H9 (cell line): Measurements from ENCODE around the gene SACM1L. TPM values are rescaled to one million over a fixed set of nuclear protein-coding genes. Genes with fewer than 3 reads are reported as not detected.

Source experiments
- DNase-seq: peaks from one replicate; pipeline ENCODE4 v3.0.0-alpha.2; 2017
- H2AFZ ChIP-seq: one replicate; pipeline ENCODE4 v1.6.1; 2013; ENCODE audit warnings: mild to moderate bottlenecking, low read length, control low read depth, moderate library complexity
- H2AK5ac ChIP-seq: 2 replicates; pipeline ENCODE4 v1.6.1; 2013; ENCODE audit warnings: low read length, control low read depth, mixed read lengths; ENCODE audit not compliant: insufficient read length
- H2BK120ac ChIP-seq: one replicate; pipeline ENCODE4 v1.6.1; 2013; ENCODE audit warnings: low read depth, mild to moderate bottlenecking, low read length, control low read depth, inconsistent platforms; ENCODE audit not compliant: poor library complexity, severe bottlenecking
- H2BK12ac ChIP-seq: 2 replicates; pipeline ENCODE4 v1.6.1; 2013; ENCODE audit warnings: low read length, control low read depth, mixed read lengths, low read depth; ENCODE audit not compliant: insufficient read length
- H2BK15ac ChIP-seq: 2 replicates; pipeline ENCODE4 v1.6.1; 2013; ENCODE audit warnings: low read depth, low read length, control low read depth
- H2BK20ac ChIP-seq: one replicate; pipeline ENCODE4 v1.6.1; 2013; ENCODE audit warnings: low read depth, mild to moderate bottlenecking, low read length, control low read depth, inconsistent platforms; ENCODE audit not compliant: poor library complexity, severe bottlenecking
- H2BK5ac ChIP-seq: 2 replicates; pipeline ENCODE4 v1.6.1; 2013; ENCODE audit warnings: low read length, control low read depth, mixed read lengths; ENCODE audit not compliant: insufficient read length
- H3K14ac ChIP-seq: 2 replicates; pipeline ENCODE4 v1.6.1; 2013; ENCODE audit warnings: low read length, control low read depth; ENCODE audit not compliant: insufficient read depth
- H3K18ac ChIP-seq: 2 replicates; pipeline ENCODE4 v1.6.1; 2013; ENCODE audit warnings: low read depth, mild to moderate bottlenecking, mixed read lengths, low read length, control low read depth; ENCODE audit not compliant: insufficient read length
- H3K23ac ChIP-seq: 2 replicates; pipeline ENCODE4 v1.6.1; 2013; ENCODE audit warnings: low read length, control low read depth, mixed read lengths, low read depth; ENCODE audit not compliant: insufficient read length
- H3K23me2 ChIP-seq: 2 replicates; pipeline ENCODE4 v1.6.1; 2013; ENCODE audit warnings: low read depth, mild to moderate bottlenecking, mixed read lengths, low read length, control low read depth; ENCODE audit not compliant: insufficient read length, poor library complexity, severe bottlenecking
- H3K27ac ChIP-seq: 2 replicates; pipeline ENCODE4 v1.5.1; 2013; ENCODE audit warnings: low read length, control low read depth, mixed read lengths, low read depth; ENCODE audit not compliant: insufficient read length
- H3K27me3 ChIP-seq: 2 replicates; pipeline ENCODE4 v1.6.1; 2013; ENCODE audit warnings: low read length, control low read depth, inconsistent platforms; ENCODE audit not compliant: insufficient read depth
- H3K4ac ChIP-seq: 2 replicates; pipeline ENCODE4 v1.6.1; 2013; ENCODE audit warnings: low read depth, mild to moderate bottlenecking, control low read depth, inconsistent platforms, low read length, moderate library complexity
- H3K4me1 ChIP-seq: 2 replicates; pipeline ENCODE4 v1.6.1; 2013; ENCODE audit warnings: low read length, control low read depth, inconsistent platforms; ENCODE audit not compliant: insufficient read depth
- H3K4me2 ChIP-seq: 2 replicates; pipeline ENCODE4 v1.6.1; 2013; ENCODE audit warnings: low read length, control low read depth, mixed read lengths; ENCODE audit not compliant: insufficient read length, insufficient read depth
- H3K56ac ChIP-seq: 2 replicates; pipeline ENCODE4 v1.6.1; 2013; ENCODE audit warnings: low read depth, mild to moderate bottlenecking, mixed read lengths, low read length, control low read depth; ENCODE audit not compliant: insufficient read length
- H3K79me1 ChIP-seq: 2 replicates; pipeline ENCODE4 v1.6.1; 2013; ENCODE audit warnings: low read depth, mild to moderate bottlenecking, moderate library complexity, low read length, control low read depth, inconsistent platforms; ENCODE audit not compliant: insufficient read depth, poor library complexity, severe bottlenecking
- H3K79me2 ChIP-seq: 2 replicates; pipeline ENCODE4 v1.6.1; 2013; ENCODE audit warnings: low read length, control low read depth, inconsistent platforms; ENCODE audit not compliant: insufficient read depth
- H3K9ac ChIP-seq: 2 replicates; pipeline ENCODE4 v1.6.1; 2013; ENCODE audit warnings: low read length, control low read depth, mixed read lengths; ENCODE audit not compliant: insufficient read length; ENCODE audit errors: extremely low read depth
- H3K9me3 ChIP-seq: one replicate; pipeline ENCODE4 v1.6.1; 2013; ENCODE audit warnings: low read depth, low read length, inconsistent platforms; ENCODE audit not compliant: control insufficient read depth
- H3T11ph ChIP-seq: one replicate; pipeline ENCODE4 v1.6.1; 2013; ENCODE audit warnings: mild to moderate bottlenecking, low read length, control low read depth, inconsistent platforms
- H4K20me1 ChIP-seq: one replicate; pipeline ENCODE4 v1.6.1; 2013; ENCODE audit not compliant: control insufficient read depth, insufficient read length, insufficient read depth
- H4K5ac ChIP-seq: 2 replicates; pipeline ENCODE4 v1.6.1; 2013; ENCODE audit warnings: low read depth, mild to moderate bottlenecking, mixed read lengths, low read length, control low read depth; ENCODE audit not compliant: insufficient read length
- H4K8ac ChIP-seq: replicated peaks from 2 replicates; pipeline ENCODE4 v1.6.1; 2013; ENCODE audit warnings: low read length, control low read depth, mixed read lengths, low read depth; ENCODE audit not compliant: insufficient read length
- H4K91ac ChIP-seq: 2 replicates; pipeline ENCODE4 v1.6.1; 2013; ENCODE audit warnings: low read depth, mild to moderate bottlenecking, moderate library complexity, mixed read lengths, low read length, control low read depth; ENCODE audit not compliant: insufficient read length
- H3K27ac Mint-ChIP-seq, 3 experiments: 2 replicates in 2 of 3; 3 replicates in 1 of 3; pipeline ENCODE4 v1.8.0; 2020 to 2021; ENCODE audit warnings: mixed read lengths in 3 of 3, mild to moderate bottlenecking in 1 of 3, moderate library complexity in 1 of 3
- H3K27me3 Mint-ChIP-seq: 2 replicates; pipeline ENCODE4 v1.8.0; 2021; ENCODE audit warnings: low read depth, mild to moderate bottlenecking, moderate library complexity, mixed read lengths
- H3K36me3 Mint-ChIP-seq, 3 experiments: 2 replicates in 2 of 3; 3 replicates in 1 of 3; pipeline ENCODE4 v1.8.0; 2020 to 2021; ENCODE audit warnings: low read depth in 3 of 3, mixed read lengths in 3 of 3; ENCODE audit not compliant: insufficient read depth in 1 of 3
- H3K4me1 Mint-ChIP-seq, 2 experiments: 2 replicates each; pipeline ENCODE4 v1.8.0; 2020; ENCODE audit warnings: mixed read lengths in 2 of 2
- H3K4me3 Mint-ChIP-seq, 2 experiments: 2 replicates in 1 of 2; 3 replicates in 1 of 2; pipeline ENCODE4 v1.8.0; 2020 to 2021; ENCODE audit warnings: mild to moderate bottlenecking in 2 of 2, mixed read lengths in 2 of 2, moderate library complexity in 1 of 2
- H3K9me3 Mint-ChIP-seq, 2 experiments: 2 replicates in 1 of 2; 3 replicates in 1 of 2; pipeline ENCODE4 v1.8.0; 2020; ENCODE audit warnings: mild to moderate bottlenecking in 2 of 2, mixed read lengths in 2 of 2, moderate library complexity in 1 of 2
- WGBS: extraction: QIAGEN DNeasy Blood & Tissue Kit; methylation state at CpG from one replicate; pipeline ENCODE4 v1.1.7; 2013; ENCODE audit warnings: missing lambda C conversion rate, low lambda C conversion rate, mixed read lengths; ENCODE audit not compliant: insufficient read length; ENCODE audit errors: extremely low coverage; 5-methylcytosine and 5-hydroxymethylcytosine counted together
- total RNA-seq: library from RNA; stranded (reverse); gene quantifications from 2 replicates; pipeline ENCODE4 v1.2.1, GENCODE V29; 2021
- TF ChIP-seq, protein P1 (sequence below): fragments of 200-600 bp; sonication (generic); conservative IDR thresholded peaks from 3 replicates; pipeline ENCODE4 v1.8.0; 2021; ENCODE audit warnings: antibody characterized with exemption, mild to moderate bottlenecking

Gene SACM1L
- total RNA-seq, 1 experiment from 2014 or later = 52.8 TPM

DNA sequence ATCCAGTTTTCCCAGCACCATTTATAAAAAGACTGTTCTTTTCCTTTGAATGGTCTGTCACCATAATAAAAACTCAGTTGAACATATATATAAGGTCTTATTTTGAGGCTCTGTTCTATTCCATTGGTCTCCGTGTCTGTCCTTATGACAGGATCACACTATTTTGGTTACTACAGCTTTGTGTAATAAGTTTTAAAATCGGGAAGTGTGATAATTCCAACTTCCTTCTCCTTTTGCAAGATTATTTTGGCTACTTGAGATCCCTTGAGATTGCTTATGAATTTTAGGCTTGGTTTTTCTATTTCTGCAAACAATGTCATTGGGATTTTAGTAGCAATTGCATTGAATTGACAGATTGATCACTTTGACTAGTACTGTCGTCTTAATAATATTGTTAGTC is 35.7 kb downstream of the SACM1L start:
- H2BK15ac ChIP-seq = no peak overlapping the region
- no peaks in the 10 kb centered on the region for H3K23me2 ChIP-seq
- H3K23ac ChIP-seq = no peak overlapping the region
- no peak overlapping the region for H3K4me2 ChIP-seq
- H2AFZ ChIP-seq = no peak overlapping the region
- no peak overlapping the region for H2BK120ac ChIP-seq
- peaks cover 33 to 72% (median 62%) of the 10 kb centered on the region in 3 experiments; a peak in 6 of 7 replicates for H3K36me3 Mint-ChIP-seq
- TF ChIP-seq, protein P1, sequence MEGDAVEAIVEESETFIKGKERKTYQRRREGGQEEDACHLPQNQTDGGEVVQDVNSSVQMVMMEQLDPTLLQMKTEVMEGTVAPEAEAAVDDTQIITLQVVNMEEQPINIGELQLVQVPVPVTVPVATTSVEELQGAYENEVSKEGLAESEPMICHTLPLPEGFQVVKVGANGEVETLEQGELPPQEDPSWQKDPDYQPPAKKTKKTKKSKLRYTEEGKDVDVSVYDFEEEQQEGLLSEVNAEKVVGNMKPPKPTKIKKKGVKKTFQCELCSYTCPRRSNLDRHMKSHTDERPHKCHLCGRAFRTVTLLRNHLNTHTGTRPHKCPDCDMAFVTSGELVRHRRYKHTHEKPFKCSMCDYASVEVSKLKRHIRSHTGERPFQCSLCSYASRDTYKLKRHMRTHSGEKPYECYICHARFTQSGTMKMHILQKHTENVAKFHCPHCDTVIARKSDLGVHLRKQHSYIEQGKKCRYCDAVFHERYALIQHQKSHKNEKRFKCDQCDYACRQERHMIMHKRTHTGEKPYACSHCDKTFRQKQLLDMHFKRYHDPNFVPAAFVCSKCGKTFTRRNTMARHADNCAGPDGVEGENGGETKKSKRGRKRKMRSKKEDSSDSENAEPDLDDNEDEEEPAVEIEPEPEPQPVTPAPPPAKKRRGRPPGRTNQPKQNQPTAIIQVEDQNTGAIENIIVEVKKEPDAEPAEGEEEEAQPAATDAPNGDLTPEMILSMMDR = no peak
- no peak overlapping the region for H3K27ac ChIP-seq
- H3K9me3 Mint-ChIP-seq = no peaks in the 10 kb centered on the region
- H3K79me1 ChIP-seq = no peaks in the 10 kb centered on the region
- no peak overlapping the region for H3K4ac ChIP-seq
- no peak overlapping the region for H2BK5ac ChIP-seq
- H3K4me1 ChIP-seq = no peaks in the 10 kb centered on the region
- H4K8ac ChIP-seq = no peak overlapping the region
- H4K5ac ChIP-seq = no peak overlapping the region
- H4K20me1 ChIP-seq = no peaks in the 10 kb centered on the region
- no peaks in the 10 kb centered on the region for H3K27me3 ChIP-seq
- no peak overlapping the region for H3K14ac ChIP-seq
- H3K18ac ChIP-seq = no peak overlapping the region
- no peak overlapping the region for H2BK12ac ChIP-seq
- no peak overlapping the region for H2AK5ac ChIP-seq
- no peaks in the 10 kb centered on the region; the same call in 1 of the 2 replicates for H3K79me2 ChIP-seq
- H4K91ac ChIP-seq = no peak overlapping the region
- no peak overlapping the region for H3K9ac ChIP-seq
- no peak overlapping the region for H3K4me3 Mint-ChIP-seq
- no peaks in the 10 kb centered on the region for H3K27me3 Mint-ChIP-seq
- no peak overlapping the region for H3K56ac ChIP-seq
- no peak for DNase-seq
- no peaks in the 10 kb centered on the region for H3K4me1 Mint-ChIP-seq
- no peak overlapping the region for H2BK20ac ChIP-seq
- no peaks in the 10 kb centered on the region for H3K9me3 ChIP-seq
- no peak overlapping the region for H3K27ac Mint-ChIP-seq
- no CpG with 5 or more reads among the region's 3 CpGs for WGBS
- H3T11ph ChIP-seq = no peak overlapping the region
